Activated effector memory CD4-positive, alpha-beta T cell treated with anti-CD3 and anti-CD28 coated beads, Interleukin-2, amount 50 U/mL, for 16 hours (primary cell): ENCODE data around the gene C1orf56.

Experiments used
- DNase-seq: peaks from one replicate; pipeline ENCODE4 v3.0.0-alpha.2; 2020

Gene C1orf56

GRCh38 chr1:151065089-151065645 lies 17.6 kb downstream of the C1orf56 start:
- DNase-seq: no peak

GRCh38 chr1:151067185-151067584 lies 19.6 kb downstream of the C1orf56 start:
- peak; percentile 21 for DNase-seq

- DNase-seq: no peak
Observed at GRCh38 chr1:151069103-151069486, 21.5 kb downstream of the C1orf56 start.

GRCh38 chr1:151070474-151071276 lies 23.1 kb downstream of the C1orf56 start, which contains the start of gene GABPB2:
Gene GABPB2, plus strand, starts transcription at chr1:151070761. Its CDS starts 17,429 bp downstream, at chr1:151088190.
- DNase-seq: peak; percentile 95

- peak; percentile 45 for DNase-seq
Observed at GRCh38 chr1:151072224-151072623, 24.7 kb downstream of the C1orf56 start.

GRCh38 chr1:151085953-151086559 lies 38.5 kb downstream of the C1orf56 start:
- no peak for DNase-seq

- peak; percentile 39 for DNase-seq
Observed at GRCh38 chr1:151097426-151097825, 49.9 kb downstream of the C1orf56 start.

GRCh38 chr1:151098126-151098525 lies 50.6 kb downstream of the C1orf56 start:
- peak; percentile 12 for DNase-seq
